ENCODE results near the gene ZNF775. TPM values are rescaled to one million over a fixed set of nuclear protein-coding genes. Genes with fewer than 3 reads are reported as not detected.
A peak's percentile ranks its signal among the peaks of the same experiment; 100 is the strongest.
"Not testable (repeated sequence)": the region's sequence is repeated elsewhere in the genome, so short reads cannot be mapped to it uniquely, and the experiment has no call there.

Gene ZNF775
- total and polyA plus RNA-seq, 4 experiments from 2014 or later = 0.67 to 7.6 (median 4.9) TPM

GRCh38 chr7:150385884-150386283 lies 6.8 kb downstream of the ZNF775 start:
- H3K27ac Mint-ChIP-seq; H3K27me3 Mint-ChIP-seq; H3K27me3 ChIP-seq (ENCODE audit: insufficient read depth, low read length); CTCF ChIA-PET (ENCODE audit: partially characterized antibody); H3K4me1 ChIP-seq (ENCODE audit: insufficient read depth, low read length); H3K4me3 Mint-ChIP-seq; H3K36me3 ChIP-seq (ENCODE audit: insufficient read depth, low read length); H3K27ac ChIP-seq (ENCODE audit: low read depth, low read length); intact Hi-C loops (cut with micrococcal nuclease); H3K36me3 Mint-ChIP-seq; H3K9me3 Mint-ChIP-seq; H3K9me3 ChIP-seq (ENCODE audit: control insufficient read depth in 1 of 2, low read length in 2 of 2); DNase-seq; H3K4me3 ChIP-seq (ENCODE audit: low read length in 2 of 2): not testable (repeated sequence)
- H3K4me1 Mint-ChIP-seq = peaks cover 1 to 13% (median 5%) of the 10 kb centered on the region in 4 donors
- POLR2A ChIA-PET (ENCODE audit: partially characterized antibody) = interaction anchor here (0.9 to 1.6 kb wide), 3 partner anchors 17 to 28 kb away, joined by 3 to 4 read pairs (median 4); partner anchors contain the start of gene REPIN1

- H3K9me3 ChIP-seq (ENCODE audit: control insufficient read depth in 1 of 2, low read length in 2 of 2) = no peaks in the 10 kb centered on the region
- H3K9me3 Mint-ChIP-seq = no peaks in the 10 kb centered on the region
- H3K27me3 ChIP-seq (ENCODE audit: insufficient read depth, low read length) = no peaks in the 10 kb centered on the region
- intact Hi-C loops (cut with micrococcal nuclease) = no loop called here
- no peak overlapping the region for H3K4me3 Mint-ChIP-seq
- peaks cover 0 to 2% (median under 1%) of the 10 kb centered on the region in 4 donors for H3K4me1 Mint-ChIP-seq
- no peaks in the 10 kb centered on the region for H3K36me3 ChIP-seq (ENCODE audit: insufficient read depth, low read length)
- H3K27ac ChIP-seq (ENCODE audit: low read depth, low read length) = no peak overlapping the region
- no peak for DNase-seq
- ChIA-PET POLR2A (ENCODE audit: partially characterized antibody) (no interaction called here), CTCF (ENCODE audit: partially characterized antibody) (interaction anchor here (0.9 to 1.7 kb wide), 2 partner anchors 10 to 16 kb away, joined by 3 to 4 read pairs; no protein-coding TSS in a partner anchor)
- H3K36me3 Mint-ChIP-seq = peaks cover 0 to 3% of the 10 kb centered on the region in 2 donors
- no peaks in the 10 kb centered on the region for H3K27me3 Mint-ChIP-seq
- no peak overlapping the region for H3K27ac Mint-ChIP-seq
- H3K4me1 ChIP-seq (ENCODE audit: insufficient read depth, low read length) = no peaks in the 10 kb centered on the region
- no peak overlapping the region for H3K4me3 ChIP-seq (ENCODE audit: low read length in 2 of 2)
Observed at GRCh38 chr7:150388306-150388705, 9.2 kb downstream of the ZNF775 start.

- no peak for DNase-seq
- intact Hi-C loops (cut with micrococcal nuclease) = no loop called here
- H3K36me3 ChIP-seq (ENCODE audit: insufficient read depth, low read length) = no peaks in the 10 kb centered on the region
- no peaks in the 10 kb centered on the region for H3K9me3 Mint-ChIP-seq
- H3K27me3 ChIP-seq (ENCODE audit: insufficient read depth, low read length) = no peaks in the 10 kb centered on the region
- CTCF ChIA-PET (ENCODE audit: partially characterized antibody) = interaction anchor here (0.9 to 1.7 kb wide), 2 partner anchors 11 to 15 kb away, joined by 3 to 4 read pairs; no protein-coding TSS in a partner anchor
- peaks cover 0 to 2% (median 0%) of the 10 kb centered on the region in 4 donors for H3K4me1 Mint-ChIP-seq
- no peak overlapping the region for H3K4me3 ChIP-seq (ENCODE audit: low read length in 2 of 2)
- H3K36me3 Mint-ChIP-seq = peaks cover 0 to 3% of the 10 kb centered on the region in 2 donors
- POLR2A ChIA-PET (ENCODE audit: partially characterized antibody) = interaction anchor here (0.6 to 1.1 kb wide), 2 partner anchors 11 to 1090 kb away, joined by 3 read pairs; no protein-coding TSS in a partner anchor
- no peaks in the 10 kb centered on the region for H3K4me1 ChIP-seq (ENCODE audit: insufficient read depth, low read length)
- no peaks in the 10 kb centered on the region for H3K9me3 ChIP-seq (ENCODE audit: control insufficient read depth in 1 of 2, low read length in 2 of 2)
- H3K27ac ChIP-seq (ENCODE audit: low read depth, low read length) = no peak overlapping the region
- no peak overlapping the region for H3K4me3 Mint-ChIP-seq
- no peaks in the 10 kb centered on the region for H3K27me3 Mint-ChIP-seq
- no peak overlapping the region for H3K27ac Mint-ChIP-seq
Observed at GRCh38 chr7:150388709-150389531, 9.8 kb downstream of the ZNF775 start.

- no peaks in the 10 kb centered on the region for H3K27me3 Mint-ChIP-seq
- Histone ChIP-seq H3K4me3 (ENCODE audit: low read length in 2 of 2) (no peak overlapping the region), H3K9me3 (ENCODE audit: control insufficient read depth in 1 of 2, low read length in 2 of 2) (no peaks in the 10 kb centered on the region), H3K27me3 (ENCODE audit: insufficient read depth, low read length) (no peaks in the 10 kb centered on the region), H3K4me1 (ENCODE audit: insufficient read depth, low read length) (no peaks in the 10 kb centered on the region), H3K27ac (ENCODE audit: low read depth, low read length) (no peak overlapping the region), H3K36me3 (ENCODE audit: insufficient read depth, low read length) (no peaks in the 10 kb centered on the region)
- H3K27ac Mint-ChIP-seq = no peak overlapping the region
- intact Hi-C loops (cut with micrococcal nuclease) = no loop called here
- DNase-seq = no peak
- H3K9me3 Mint-ChIP-seq = no peaks in the 10 kb centered on the region
- CTCF ChIA-PET (ENCODE audit: partially characterized antibody) = no interaction called here
- H3K4me3 Mint-ChIP-seq = no peak overlapping the region
- peaks cover 1 to 4% (median 4%) of the 10 kb centered on the region in 4 donors for H3K4me1 Mint-ChIP-seq
- POLR2A ChIA-PET (ENCODE audit: partially characterized antibody) = interaction anchor here (0.6 to 1.1 kb wide), 2 partner anchors 11 to 1089 kb away, joined by 3 read pairs; no protein-coding TSS in a partner anchor
- H3K36me3 Mint-ChIP-seq = peaks cover 0 to 3% of the 10 kb centered on the region in 2 donors
Observed at GRCh38 chr7:150389532-150389816, 10.3 kb downstream of the ZNF775 start.

- POLR2A ChIA-PET (ENCODE audit: partially characterized antibody) = interaction anchor here (1.1 kb wide), 1 partner anchor 12 kb away, joined by 3 read pairs; no protein-coding TSS in a partner anchor
- CTCF ChIA-PET (ENCODE audit: partially characterized antibody) = no interaction called here
- Histone ChIP-seq H3K27ac (ENCODE audit: low read depth, low read length) (no peak overlapping the region), H3K9me3 (ENCODE audit: control insufficient read depth in 1 of 2, low read length in 2 of 2) (no peaks in the 10 kb centered on the region), H3K36me3 (ENCODE audit: insufficient read depth, low read length) (no peaks in the 10 kb centered on the region), H3K4me3 (ENCODE audit: low read length in 2 of 2) (no peak overlapping the region), H3K27me3 (ENCODE audit: insufficient read depth, low read length) (no peaks in the 10 kb centered on the region), H3K4me1 (ENCODE audit: insufficient read depth, low read length) (peaks cover 3% of the 10 kb centered on the region)
- Mint-ChIP-seq H3K27ac (no peak overlapping the region), H3K4me3 (no peak overlapping the region), H3K36me3 (peaks cover 0 to 5% of the 10 kb centered on the region in 2 donors), H3K9me3 (no peaks in the 10 kb centered on the region), H3K27me3 (no peaks in the 10 kb centered on the region), H3K4me1 (peaks cover 7 to 11% (median 9%) of the 10 kb centered on the region in 4 donors)
- intact Hi-C loops (cut with micrococcal nuclease) = no loop called here
- DNase-seq = no peak
Observed at GRCh38 chr7:150390205-150390604, 11.1 kb downstream of the ZNF775 start.

GRCh38 chr7:150393325-150393724 lies 14.2 kb downstream of the ZNF775 start:
- no peak overlapping the region for H3K4me3 ChIP-seq (ENCODE audit: low read length in 2 of 2)
- no peaks in the 10 kb centered on the region for H3K9me3 ChIP-seq (ENCODE audit: control insufficient read depth in 1 of 2, low read length in 2 of 2)
- no peaks in the 10 kb centered on the region for H3K36me3 ChIP-seq (ENCODE audit: insufficient read depth, low read length)
- no peak for DNase-seq
- intact Hi-C loops (cut with micrococcal nuclease) = no loop called here
- no peaks in the 10 kb centered on the region for H3K27me3 Mint-ChIP-seq
- H3K9me3 Mint-ChIP-seq = no peaks in the 10 kb centered on the region
- H3K4me1 ChIP-seq (ENCODE audit: insufficient read depth, low read length) = peaks cover 3% of the 10 kb centered on the region
- H3K27ac Mint-ChIP-seq = no peak overlapping the region
- H3K27ac ChIP-seq (ENCODE audit: low read depth, low read length) = no peak overlapping the region
- ChIA-PET POLR2A (ENCODE audit: partially characterized antibody) (interaction anchor here (1.2 to 1.8 kb wide), 4 partner anchors 12 to 25 kb away, joined by 3 to 5 read pairs (median 4); partner anchors contain the start of gene REPIN1), CTCF (ENCODE audit: partially characterized antibody) (interaction anchor here (0.7 to 1.3 kb wide), 5 partner anchors 11 to 38 kb away, joined by 3 read pairs; a partner anchor contains a TSS)
- peaks cover 4 to 5% of the 10 kb centered on the region in 2 donors for H3K36me3 Mint-ChIP-seq
- H3K4me1 Mint-ChIP-seq = peaks cover 10 to 22% (median 15%) of the 10 kb centered on the region in 4 donors
- H3K27me3 ChIP-seq (ENCODE audit: insufficient read depth, low read length) = no peaks in the 10 kb centered on the region
- H3K4me3 Mint-ChIP-seq = no peak overlapping the region

- CTCF ChIA-PET (ENCODE audit: partially characterized antibody) = no interaction called here
- DNase-seq = no peak
- no peaks in the 10 kb centered on the region for H3K9me3 ChIP-seq (ENCODE audit: control insufficient read depth in 1 of 2, low read length in 2 of 2)
- intact Hi-C loops (cut with micrococcal nuclease) = no loop called here
- H3K27me3 Mint-ChIP-seq = no peaks in the 10 kb centered on the region
- no peak overlapping the region for H3K27ac ChIP-seq (ENCODE audit: low read depth, low read length)
- H3K36me3 Mint-ChIP-seq = peaks cover 3 to 7% of the 10 kb centered on the region in 2 donors
- H3K4me3 ChIP-seq (ENCODE audit: low read length in 2 of 2) = no peak overlapping the region
- POLR2A ChIA-PET (ENCODE audit: partially characterized antibody) = no interaction called here
- H3K27ac Mint-ChIP-seq = peak overlapping the region in 1 of 7 donors; percentile 72
- H3K36me3 ChIP-seq (ENCODE audit: insufficient read depth, low read length) = no peaks in the 10 kb centered on the region
- H3K4me3 Mint-ChIP-seq = peak overlapping the region in 1 of 8 donors; percentile 30
- no peaks in the 10 kb centered on the region for H3K9me3 Mint-ChIP-seq
- peaks cover 13 to 27% (median 18%) of the 10 kb centered on the region in 4 donors for H3K4me1 Mint-ChIP-seq
- H3K27me3 ChIP-seq (ENCODE audit: insufficient read depth, low read length) = no peaks in the 10 kb centered on the region
- peaks cover 3% of the 10 kb centered on the region for H3K4me1 ChIP-seq (ENCODE audit: insufficient read depth, low read length)
Observed at GRCh38 chr7:150396426-150396825, 17.3 kb downstream of the ZNF775 start.

Measured in CD4-positive, alpha-beta memory T cell (primary cell).